KMS-11 (cell line): Measurements from ENCODE around the gene MYO1C.

Experiments
- H2AFZ ChIP-seq: fragments of 200-600 bp; sonication (generic); 2 replicates; pipeline ENCODE4 v1.6.1; 2016; ENCODE audit warnings: antibody characterized with exemption, mixed run types, low read depth
- H3K27ac ChIP-seq: fragments of 200-600 bp; sonication (generic); 2 replicates; pipeline ENCODE4 v1.6.1; 2016; ENCODE audit warnings: mild to moderate bottlenecking, mixed run types
- H3K27me3 ChIP-seq: fragments of 200-600 bp; sonication (generic); 2 replicates; pipeline ENCODE4 v1.6.1; 2017; ENCODE audit warnings: mild to moderate bottlenecking, low read depth, mixed run types, moderate library complexity; ENCODE audit not compliant: insufficient read depth
- H3K36me3 ChIP-seq: fragments of 200-600 bp; sonication (generic); 2 replicates; pipeline ENCODE4 v1.6.1; 2017; ENCODE audit warnings: mild to moderate bottlenecking, mixed run types; ENCODE audit not compliant: insufficient read depth
- H3K4me1 ChIP-seq: fragments of 200-600 bp; sonication (generic); 2 replicates; pipeline ENCODE4 v1.6.1; 2016; ENCODE audit warnings: mild to moderate bottlenecking, low read depth, mixed run types; ENCODE audit not compliant: poor library complexity, severe bottlenecking
- H3K4me2 ChIP-seq: fragments of 200-600 bp; sonication (generic); 2 replicates; pipeline ENCODE4 v1.7.0; 2016; ENCODE audit warnings: mild to moderate bottlenecking, mixed run types
- H3K4me3 ChIP-seq: fragments of 200-600 bp; sonication (generic); IDR thresholded peaks from 2 replicates; pipeline ENCODE4 v1.6.1; 2017; ENCODE audit warnings: low read depth, low read length, mixed read lengths; ENCODE audit not compliant: insufficient read depth
- H3K79me2 ChIP-seq: fragments of 200-600 bp; sonication (generic); 2 replicates; pipeline ENCODE4 v1.6.1; 2016; ENCODE audit warnings: low read depth, mixed run types; ENCODE audit not compliant: insufficient read depth
- H3K9ac ChIP-seq: fragments of 200-600 bp; sonication (generic); 2 replicates; pipeline ENCODE4 v1.6.1; 2016; ENCODE audit warnings: mild to moderate bottlenecking, mixed run types
- H4K20me1 ChIP-seq: fragments of 200-600 bp; sonication (generic); 2 replicates; pipeline ENCODE4 v1.6.1; 2016; ENCODE audit warnings: mild to moderate bottlenecking, mixed run types; ENCODE audit not compliant: insufficient read depth
- TF ChIP-seq, protein P1 (sequence below): fragments of 200-600 bp; sonication (generic); conservative IDR thresholded peaks from 2 replicates; pipeline ENCODE4 v1.6.1; 2017; ENCODE audit warnings: low read depth, mild to moderate bottlenecking, antibody characterized with exemption, low read length, moderate library complexity, mixed read lengths

MYO1C gene

DNA sequence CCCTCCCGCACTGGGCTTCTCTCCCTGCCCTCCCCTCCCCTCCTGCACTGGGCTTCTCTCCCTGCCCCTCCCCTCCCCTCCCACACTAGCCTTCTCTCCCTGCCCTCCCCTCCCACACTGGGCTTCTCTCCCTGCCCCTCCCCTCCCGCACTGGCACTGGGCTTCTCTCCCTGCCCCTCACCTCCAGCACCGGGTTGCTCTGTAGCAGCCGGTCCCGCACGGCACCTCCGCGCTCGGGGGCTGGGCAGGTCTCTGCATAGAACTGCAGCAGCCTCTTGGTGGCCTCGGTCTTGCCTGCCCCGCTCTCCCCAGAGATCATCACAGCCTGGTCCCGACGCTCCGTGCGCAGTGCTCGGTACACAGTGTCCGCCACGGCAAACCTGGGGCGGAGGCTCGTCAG is 9.8 kb downstream of the MYO1C start:
- H3K4me3 ChIP-seq: no peak overlapping the region
- no peaks in the 10 kb centered on the region for H3K79me2 ChIP-seq
- peaks cover 17% of the 10 kb centered on the region for H3K4me1 ChIP-seq
- H4K20me1 ChIP-seq: no peaks in the 10 kb centered on the region
- H3K27ac ChIP-seq: no peak overlapping the region
- no peak overlapping the region for H3K9ac ChIP-seq
- no peak overlapping the region for H2AFZ ChIP-seq
- TF ChIP-seq, protein P1, sequence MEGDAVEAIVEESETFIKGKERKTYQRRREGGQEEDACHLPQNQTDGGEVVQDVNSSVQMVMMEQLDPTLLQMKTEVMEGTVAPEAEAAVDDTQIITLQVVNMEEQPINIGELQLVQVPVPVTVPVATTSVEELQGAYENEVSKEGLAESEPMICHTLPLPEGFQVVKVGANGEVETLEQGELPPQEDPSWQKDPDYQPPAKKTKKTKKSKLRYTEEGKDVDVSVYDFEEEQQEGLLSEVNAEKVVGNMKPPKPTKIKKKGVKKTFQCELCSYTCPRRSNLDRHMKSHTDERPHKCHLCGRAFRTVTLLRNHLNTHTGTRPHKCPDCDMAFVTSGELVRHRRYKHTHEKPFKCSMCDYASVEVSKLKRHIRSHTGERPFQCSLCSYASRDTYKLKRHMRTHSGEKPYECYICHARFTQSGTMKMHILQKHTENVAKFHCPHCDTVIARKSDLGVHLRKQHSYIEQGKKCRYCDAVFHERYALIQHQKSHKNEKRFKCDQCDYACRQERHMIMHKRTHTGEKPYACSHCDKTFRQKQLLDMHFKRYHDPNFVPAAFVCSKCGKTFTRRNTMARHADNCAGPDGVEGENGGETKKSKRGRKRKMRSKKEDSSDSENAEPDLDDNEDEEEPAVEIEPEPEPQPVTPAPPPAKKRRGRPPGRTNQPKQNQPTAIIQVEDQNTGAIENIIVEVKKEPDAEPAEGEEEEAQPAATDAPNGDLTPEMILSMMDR: no peak
- H3K36me3 ChIP-seq: no peaks in the 10 kb centered on the region
- no peaks in the 10 kb centered on the region for H3K27me3 ChIP-seq
- no peak overlapping the region for H3K4me2 ChIP-seq

DNA sequence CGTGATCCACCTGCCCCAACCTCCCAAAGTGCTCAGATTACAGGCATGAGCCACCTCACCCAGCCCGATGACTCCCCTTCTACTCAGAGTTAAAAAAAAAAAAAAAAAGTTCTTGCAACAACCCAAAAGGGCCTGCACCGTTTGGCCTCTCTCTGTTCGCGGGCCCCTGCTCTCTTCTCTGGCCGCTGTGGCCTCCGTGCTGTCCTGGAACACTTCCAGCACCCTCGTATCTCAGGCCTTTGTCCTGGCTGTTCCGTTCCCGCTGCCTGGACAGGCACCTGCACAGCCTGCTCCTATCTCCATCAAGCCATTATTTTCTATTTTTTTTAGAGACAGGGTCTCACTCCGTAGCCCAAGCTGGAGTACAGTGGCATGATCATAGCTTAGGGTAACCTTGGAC is 10.8 kb downstream of the MYO1C start:
- H3K4me1 ChIP-seq: peaks cover 7% of the 10 kb centered on the region
- no peak overlapping the region for H2AFZ ChIP-seq
- H3K27me3 ChIP-seq: no peaks in the 10 kb centered on the region
- no peaks in the 10 kb centered on the region for H3K79me2 ChIP-seq
- TF ChIP-seq, protein P1: no peak
- H3K36me3 ChIP-seq: no peaks in the 10 kb centered on the region
- no peak overlapping the region for H3K27ac ChIP-seq
- H3K9ac ChIP-seq: no peak overlapping the region
- no peaks in the 10 kb centered on the region for H4K20me1 ChIP-seq
- H3K4me3 ChIP-seq: no peak overlapping the region
- no peak overlapping the region for H3K4me2 ChIP-seq

DNA sequence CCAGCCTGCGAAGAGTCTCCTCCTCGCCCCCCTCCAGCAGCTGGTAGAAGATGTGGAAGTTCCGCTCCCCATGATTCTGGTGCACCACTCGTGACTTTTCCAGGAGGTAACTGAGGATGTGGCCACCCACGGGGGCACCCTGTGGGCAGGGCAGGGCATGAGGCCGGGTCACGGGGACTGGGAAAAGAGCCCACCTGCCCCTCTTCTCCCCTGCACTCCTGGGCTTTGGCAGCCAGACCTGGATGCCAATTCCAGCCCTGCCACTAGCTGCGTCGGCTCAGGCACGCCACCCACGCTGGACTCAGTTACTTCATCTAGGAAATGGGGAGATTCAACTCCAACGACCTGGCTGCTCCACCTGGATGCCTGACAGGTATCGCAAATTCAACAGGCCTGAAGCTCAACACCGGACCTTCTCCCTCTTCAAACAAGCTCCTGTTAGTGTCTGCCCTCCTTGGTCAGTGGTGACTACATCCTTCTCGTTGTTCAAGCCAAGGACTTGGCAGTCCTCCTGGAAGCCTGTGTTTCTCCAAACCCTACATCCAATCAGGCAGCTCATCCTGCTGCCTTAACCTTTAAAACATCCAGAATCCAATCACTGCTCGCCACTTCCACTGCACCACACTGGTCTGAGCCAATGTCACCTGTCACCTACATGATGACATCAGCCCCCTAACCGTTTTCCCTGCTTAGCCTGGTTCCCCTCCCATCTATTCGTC is 11.6 kb downstream of the MYO1C start:
- Histone ChIP-seq H3K27ac (no peak overlapping the region), H4K20me1 (no peaks in the 10 kb centered on the region), H3K79me2 (no peaks in the 10 kb centered on the region), H3K4me2 (no peak overlapping the region), H3K27me3 (no peaks in the 10 kb centered on the region), H3K4me3 (no peak overlapping the region), H2AFZ (no peak overlapping the region), H3K36me3 (no peaks in the 10 kb centered on the region), H3K9ac (no peak overlapping the region), H3K4me1 (peaks cover 3% of the 10 kb centered on the region)
- TF ChIP-seq, protein P1: no peak

DNA sequence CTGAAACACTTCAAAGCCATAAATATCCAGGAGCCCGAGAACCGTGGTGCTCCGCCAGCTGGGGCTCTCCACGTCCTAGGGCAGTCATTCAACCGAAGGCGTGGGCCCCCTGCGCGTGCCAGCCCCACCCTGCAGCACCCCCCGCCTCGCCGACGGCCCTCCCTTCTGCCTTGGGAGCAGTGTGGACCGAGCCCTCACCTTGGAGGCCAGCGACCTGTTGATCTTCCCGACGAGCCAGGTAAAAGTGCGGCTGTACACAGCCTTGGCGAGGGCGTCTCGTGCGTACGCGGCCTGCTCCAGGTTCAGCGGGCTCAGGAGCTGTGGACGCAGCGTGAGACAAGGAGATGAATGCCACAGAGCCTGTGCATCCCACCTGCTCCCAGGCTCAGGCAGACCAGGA is 14.1 kb downstream of the MYO1C start:
- no peak overlapping the region for H3K9ac ChIP-seq
- no peaks in the 10 kb centered on the region for H4K20me1 ChIP-seq
- H3K4me3 ChIP-seq: no peak overlapping the region
- no peak overlapping the region for H3K27ac ChIP-seq
- no peaks in the 10 kb centered on the region for H3K27me3 ChIP-seq
- TF ChIP-seq, protein P1: no peak
- no peak overlapping the region for H3K4me2 ChIP-seq
- no peaks in the 10 kb centered on the region for H3K79me2 ChIP-seq
- H3K4me1 ChIP-seq: no peaks in the 10 kb centered on the region
- H2AFZ ChIP-seq: no peak overlapping the region
- no peaks in the 10 kb centered on the region for H3K36me3 ChIP-seq
